Umbilical cord (tissue), 2 donors: ENCODE results near the gene LRMDA. TPM values are rescaled to one million over a fixed set of nuclear protein-coding genes. Genes with fewer than 3 reads are reported as not detected.

Experiments used
- DNase-seq: peaks from one replicate; pipeline ENCODE4 v3.0.0-alpha.2; 2015; ENCODE audit warnings: low spot score
- total RNA-seq: library from RNA; depleted of rRNA; stranded (reverse); fragments of >200 nt; gene quantifications from one replicate; pipeline ENCODE4 v1.2.3, GENCODE V29; 2014; ENCODE audit warnings: low replicate concordance; ENCODE audit not compliant: insufficient read depth

The LRMDA gene
- total RNA-seq, 1 donor from 2014 or later = 1.7 TPM

DNA sequence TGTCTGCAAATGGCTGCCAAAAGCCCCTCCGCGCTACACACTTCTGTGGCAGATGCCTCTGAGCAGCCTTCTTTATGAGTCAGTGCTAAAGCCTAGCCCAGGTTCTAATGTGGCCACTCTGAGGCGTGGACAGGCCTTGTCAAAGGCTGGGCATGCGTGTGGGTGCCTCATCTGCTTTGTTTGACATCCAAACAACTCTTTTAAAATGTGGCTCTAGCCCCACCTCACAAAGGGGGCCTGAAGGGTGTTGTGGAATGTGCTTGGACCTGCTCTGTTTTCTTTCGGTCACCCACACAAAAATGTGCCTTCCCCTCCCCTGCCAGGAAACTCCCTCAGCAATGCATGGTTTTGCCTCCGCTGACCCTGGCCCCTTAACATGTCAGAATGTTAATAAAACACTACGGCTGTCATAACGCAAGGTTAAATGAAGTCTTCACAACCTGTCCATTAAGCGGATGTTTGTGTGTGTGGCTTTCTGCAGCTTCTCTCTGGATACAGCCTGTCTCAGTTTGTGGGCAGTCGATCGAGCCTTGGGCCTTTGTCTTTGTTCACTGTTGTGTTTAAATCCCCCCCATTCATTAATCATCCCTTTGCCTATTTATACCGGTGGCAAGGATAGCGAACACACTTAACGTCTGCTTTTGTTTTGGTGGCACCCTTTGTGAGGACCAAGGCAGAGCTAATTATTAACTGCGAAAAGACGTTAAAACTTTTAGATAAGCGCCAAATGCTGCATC, 718.9 kb downstream of the LRMDA start:
- peak; percentile 81 for DNase-seq

GRCh38 chr10:76150876-76151288, 719.5 kb downstream of the LRMDA start:
- DNase-seq = no peak

- DNase-seq = no peak
Measured at GRCh38 chr10:76152186-76152585, 720.8 kb downstream of the LRMDA start.

GRCh38 chr10:76155961-76156360, 724.5 kb downstream of the LRMDA start:
- DNase-seq = no peak

GRCh38 chr10:76160446-76161300, 729.2 kb downstream of the LRMDA start:
- peak; percentile 84 for DNase-seq

DNA sequence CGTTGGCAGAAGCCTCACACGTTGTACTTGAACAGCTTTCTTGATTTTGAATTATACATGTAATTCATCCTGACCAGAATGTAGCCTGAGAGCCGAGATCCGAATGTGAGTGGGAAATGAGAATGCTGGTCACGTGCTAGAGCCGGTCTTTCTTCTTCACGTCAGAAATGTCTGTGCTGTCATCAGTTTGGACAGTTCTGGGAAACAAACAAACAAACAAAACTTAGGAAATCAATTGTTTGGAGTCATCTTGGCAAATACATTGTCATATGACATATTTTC, 729.8 kb downstream of the LRMDA start:
- no peak for DNase-seq

- no peak for DNase-seq
Measured at GRCh38 chr10:76168437-76168836, 737.0 kb downstream of the LRMDA start.

GRCh38 chr10:76169246-76169645, 737.8 kb downstream of the LRMDA start:
- DNase-seq = no peak

DNA sequence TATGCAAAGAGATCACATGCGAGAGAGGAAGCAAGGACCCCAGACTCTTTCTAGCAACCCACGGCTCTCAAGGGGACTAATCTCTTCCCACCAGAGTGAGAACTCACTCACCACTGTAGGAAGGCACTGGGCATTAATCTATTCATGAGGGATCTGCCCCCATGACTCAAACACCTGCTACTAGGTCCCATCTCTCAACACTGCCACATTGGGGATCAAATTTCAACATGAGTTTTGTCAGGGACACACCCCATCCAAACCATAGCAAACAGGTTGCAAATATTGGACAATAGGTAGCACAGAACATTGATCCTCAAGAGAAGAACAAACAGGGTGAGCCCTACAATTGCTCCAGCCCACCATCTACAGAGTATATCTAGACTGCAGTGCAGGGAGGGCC, 740.6 kb downstream of the LRMDA start:
- no peak for DNase-seq

DNA sequence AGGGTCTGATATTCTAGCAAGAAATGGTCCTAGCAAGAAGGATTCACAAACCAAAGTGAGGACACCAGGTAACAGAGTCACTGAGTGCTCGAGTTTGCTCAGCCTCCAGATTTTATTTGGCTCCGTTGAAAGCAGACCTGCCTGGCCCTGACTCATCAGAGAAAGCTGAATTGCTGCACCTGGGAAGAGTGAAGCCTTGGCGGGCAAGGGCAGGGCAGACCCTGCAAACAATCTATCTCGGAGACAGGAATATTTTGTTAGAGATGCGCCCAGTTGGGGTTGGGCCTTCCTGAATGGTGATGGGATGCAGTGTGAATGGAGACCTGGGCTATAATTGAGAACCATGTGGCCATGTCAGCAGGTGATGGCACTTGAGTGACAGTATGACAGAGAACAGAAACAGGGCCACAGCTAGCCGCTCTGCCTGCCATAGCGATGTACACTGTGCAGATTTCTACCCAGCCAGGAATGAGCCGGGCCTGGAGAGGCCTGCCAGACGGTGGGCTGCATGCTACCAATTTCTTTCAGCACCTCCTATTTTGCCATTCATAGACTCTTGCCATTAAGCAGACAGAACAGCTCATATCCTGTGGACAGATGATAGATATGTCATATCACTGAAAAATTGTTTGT, 744.2 kb downstream of the LRMDA start:
- no peak for DNase-seq

DNA sequence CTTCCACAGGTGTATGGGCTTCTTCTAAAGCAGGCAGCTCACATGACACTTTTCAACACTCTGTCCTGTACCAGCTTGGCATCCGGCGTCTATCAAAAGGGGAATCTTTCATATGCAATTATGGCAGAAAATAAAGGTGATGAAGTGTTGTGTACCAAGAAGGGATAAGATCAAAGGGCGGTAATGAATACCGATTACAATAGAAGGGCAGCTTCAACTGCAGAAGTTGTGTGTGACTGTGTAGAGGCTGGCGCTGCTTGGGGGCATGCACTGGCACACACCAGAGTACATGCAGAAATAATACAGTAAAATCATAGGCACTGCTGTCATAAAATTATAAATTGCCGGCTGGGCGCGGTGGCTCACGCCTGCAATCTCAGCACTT, 744.7 kb downstream of the LRMDA start:
- DNase-seq = no peak

GRCh38 chr10:76177936-76178335, 746.5 kb downstream of the LRMDA start:
- no peak for DNase-seq

DNA sequence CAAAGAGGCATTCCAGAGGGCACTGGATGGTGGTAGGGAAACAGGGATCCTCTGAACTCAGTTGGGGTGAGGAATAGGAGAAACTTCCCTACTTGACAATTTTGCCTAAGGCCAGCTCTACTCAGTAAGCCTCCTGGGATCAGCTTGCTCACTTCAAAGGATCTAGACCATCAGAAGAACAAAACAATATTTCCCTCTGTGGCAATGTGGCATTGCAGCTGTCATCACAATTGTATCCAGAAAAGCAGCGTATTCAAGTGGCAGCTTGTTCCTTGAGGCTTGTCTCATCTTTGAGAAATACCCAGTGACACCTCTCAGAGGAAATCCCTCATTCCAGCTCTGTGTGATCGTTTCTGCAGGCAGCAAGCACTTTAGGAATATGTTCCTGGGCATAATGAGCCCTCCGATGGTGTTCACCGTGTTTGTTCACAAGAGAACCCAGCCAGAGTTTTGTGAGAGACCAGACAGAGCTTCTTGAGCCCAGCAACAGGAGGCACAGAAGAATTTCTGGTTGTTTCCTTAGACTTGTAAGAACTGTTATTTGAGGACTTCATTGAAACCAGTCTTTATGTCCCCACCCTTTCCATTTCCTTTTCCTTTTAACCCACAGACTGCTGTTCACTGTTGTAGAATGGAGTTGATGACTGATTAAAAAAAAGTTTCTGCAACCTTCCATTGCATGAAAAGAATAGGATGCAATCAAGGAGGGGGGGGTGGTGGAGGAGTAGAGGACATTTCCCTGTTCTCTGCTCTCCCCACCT, 747.3 kb downstream of the LRMDA start:
- peak; percentile 40 for DNase-seq

DNA sequence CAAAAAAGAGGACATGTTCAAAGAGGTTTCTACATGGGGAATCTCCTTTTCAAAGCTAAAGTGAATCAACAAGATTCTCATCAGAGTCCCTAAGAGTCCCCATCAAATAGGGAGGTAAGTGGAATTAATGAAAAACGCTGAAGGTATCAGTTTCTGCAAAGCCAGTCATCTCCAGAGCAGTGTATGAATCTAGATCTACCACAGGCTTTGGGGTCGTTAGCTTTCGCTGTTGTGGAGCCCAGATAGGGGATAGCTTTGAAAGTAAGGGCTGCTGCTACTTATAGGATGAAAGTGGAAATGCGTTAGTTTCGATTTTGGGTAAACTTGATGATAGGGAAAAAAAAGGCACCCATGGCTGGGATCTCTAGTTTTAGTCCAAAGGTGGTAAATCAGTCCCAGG, 748.4 kb downstream of the LRMDA start:
- no peak for DNase-seq

DNA sequence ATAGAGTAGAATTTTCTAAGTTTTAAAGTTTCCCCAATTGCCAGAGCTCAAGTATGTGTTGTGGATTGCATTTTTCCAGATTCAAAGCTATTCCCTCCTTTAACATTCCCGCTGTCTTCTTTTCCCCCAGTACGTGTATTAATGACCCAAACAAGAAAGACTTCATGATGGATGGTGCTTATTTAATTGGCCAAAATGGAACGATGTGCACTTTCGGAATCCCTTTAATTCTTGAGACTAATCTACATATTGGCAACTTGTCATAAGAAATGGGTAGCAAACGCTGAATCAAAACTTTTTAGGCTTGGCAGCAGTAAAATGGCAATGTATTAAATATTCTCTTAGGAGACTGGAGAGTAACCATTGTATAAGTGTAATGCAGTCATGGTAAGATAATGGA, 753.2 kb downstream of the LRMDA start:
- no peak for DNase-seq

- peak; percentile 88 for DNase-seq
Measured at GRCh38 chr10:76185471-76186301, 754.3 kb downstream of the LRMDA start.

DNA sequence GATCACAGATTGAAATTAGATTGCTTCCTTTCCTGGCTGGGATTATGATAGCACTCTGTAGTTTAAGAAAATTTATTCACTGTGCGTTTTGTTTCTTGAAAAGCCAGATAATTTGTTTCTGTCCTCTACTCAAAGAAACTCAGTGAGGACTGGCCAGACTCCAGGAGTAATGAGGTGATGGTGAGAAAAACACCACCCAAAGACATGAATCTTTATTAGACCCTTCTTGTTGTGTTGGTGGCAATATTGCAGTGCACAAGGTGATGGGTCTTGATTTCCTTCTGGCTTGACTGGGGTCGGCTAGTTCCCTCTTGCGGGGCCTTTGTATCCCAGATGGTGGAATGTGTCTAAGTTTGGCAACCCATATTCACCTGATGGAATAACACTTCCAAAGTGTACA, 756.8 kb downstream of the LRMDA start:
- no peak for DNase-seq

DNA sequence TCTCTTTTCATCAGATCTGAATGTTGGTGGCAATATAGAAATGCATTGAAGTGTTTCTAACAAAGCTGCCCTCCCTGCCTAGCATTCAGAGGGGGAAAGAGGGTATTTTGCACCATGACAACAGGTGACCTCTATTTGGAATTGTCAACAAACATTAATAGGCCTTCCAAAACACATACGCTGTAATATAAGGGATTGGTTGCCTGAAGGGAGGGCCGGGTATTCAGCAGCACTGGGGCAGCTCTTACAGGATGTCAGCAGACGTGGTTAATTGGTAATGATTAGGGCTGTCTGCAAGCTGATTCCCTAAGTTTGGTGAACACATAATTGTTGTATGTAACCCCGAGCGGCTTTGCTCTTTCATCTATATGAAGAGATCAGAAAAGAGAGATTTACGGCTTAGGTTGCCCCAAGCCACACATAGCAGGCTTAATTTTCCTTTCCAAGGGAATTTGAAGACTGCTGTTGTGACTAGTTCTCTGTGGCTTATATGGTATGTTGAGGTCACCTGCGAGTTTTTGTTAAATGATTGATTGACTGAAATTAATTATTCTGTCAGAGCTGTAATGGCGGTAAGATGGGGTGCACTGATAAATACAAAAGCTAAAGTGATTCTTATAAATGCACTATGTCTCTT, 759.3 kb downstream of the LRMDA start:
- DNase-seq = no peak

DNA sequence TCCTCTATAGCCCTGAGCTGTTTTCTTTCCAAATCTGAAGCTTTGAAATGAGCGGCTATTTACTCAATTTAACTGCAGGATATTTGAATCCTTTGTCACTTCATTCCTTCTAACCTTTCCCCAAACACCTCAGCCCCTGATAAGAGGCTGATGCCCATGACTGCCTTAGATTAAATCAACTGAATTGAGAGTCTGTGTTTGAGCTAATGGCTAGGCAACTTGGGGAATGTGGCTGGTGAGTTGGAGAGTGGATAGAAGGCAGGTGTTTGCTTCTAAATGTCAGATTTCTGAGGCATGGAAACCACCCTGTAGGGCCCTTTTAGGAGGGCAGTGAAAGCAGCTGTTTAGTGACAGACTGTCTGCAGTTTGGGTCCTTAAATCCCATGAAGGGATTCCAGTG, 759.9 kb downstream of the LRMDA start:
- DNase-seq = no peak

DNA sequence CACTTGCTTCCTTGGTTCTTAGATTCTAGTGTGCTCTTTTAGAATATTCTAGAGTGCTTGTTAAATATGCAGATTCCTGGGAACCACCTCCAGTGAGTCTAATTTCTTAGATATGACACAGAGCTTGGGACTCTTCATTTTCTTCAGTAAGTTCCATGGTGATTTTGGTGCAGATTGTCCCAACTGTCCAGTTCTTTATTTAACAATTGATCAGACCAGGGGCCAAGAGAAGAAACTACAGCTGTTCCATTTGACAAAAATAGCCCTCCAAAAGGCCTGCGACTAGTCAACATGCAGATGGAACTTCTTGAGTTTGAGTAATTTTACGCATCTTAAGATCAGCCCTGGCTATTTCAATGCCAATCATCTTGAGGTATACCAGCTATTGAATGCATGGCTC, 760.7 kb downstream of the LRMDA start:
- DNase-seq = no peak
